PC-9 (cell line): ENCODE results near the gene VTN.

Experiments
- EZH2 ChIP-seq: fragments of 200-600 bp; sonication (generic); IDR thresholded peaks from 2 replicates; pipeline ENCODE4 v1.8.0; 2017; ENCODE audit warnings: antibody characterized with exemption, low read depth
- TF ChIP-seq, protein P1 (sequence below): fragments of 200-600 bp; sonication (generic); conservative IDR thresholded peaks from 2 replicates; pipeline ENCODE4 v1.6.1; 2017; ENCODE audit warnings: mixed run types, antibody characterized with exemption, mild to moderate bottlenecking, moderate library complexity

DNA sequence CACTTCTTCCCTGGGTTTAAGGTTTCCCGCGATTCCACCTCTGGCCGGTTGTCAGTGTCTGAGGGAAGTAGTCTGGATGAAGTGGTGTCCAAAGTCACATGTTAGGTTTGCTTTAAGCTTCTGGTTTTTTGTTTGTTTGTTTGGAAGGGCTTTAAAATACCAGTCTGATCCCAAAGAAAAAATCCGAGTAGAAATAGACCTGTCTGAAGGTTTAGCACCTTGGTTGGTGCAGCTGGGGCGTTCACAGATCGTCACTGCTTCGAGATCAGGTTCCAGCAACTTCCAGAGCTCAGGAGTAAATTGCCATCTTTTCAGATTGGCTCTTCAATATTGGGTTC is 50.5 kb downstream of the VTN start:
- TF ChIP-seq, protein P1, sequence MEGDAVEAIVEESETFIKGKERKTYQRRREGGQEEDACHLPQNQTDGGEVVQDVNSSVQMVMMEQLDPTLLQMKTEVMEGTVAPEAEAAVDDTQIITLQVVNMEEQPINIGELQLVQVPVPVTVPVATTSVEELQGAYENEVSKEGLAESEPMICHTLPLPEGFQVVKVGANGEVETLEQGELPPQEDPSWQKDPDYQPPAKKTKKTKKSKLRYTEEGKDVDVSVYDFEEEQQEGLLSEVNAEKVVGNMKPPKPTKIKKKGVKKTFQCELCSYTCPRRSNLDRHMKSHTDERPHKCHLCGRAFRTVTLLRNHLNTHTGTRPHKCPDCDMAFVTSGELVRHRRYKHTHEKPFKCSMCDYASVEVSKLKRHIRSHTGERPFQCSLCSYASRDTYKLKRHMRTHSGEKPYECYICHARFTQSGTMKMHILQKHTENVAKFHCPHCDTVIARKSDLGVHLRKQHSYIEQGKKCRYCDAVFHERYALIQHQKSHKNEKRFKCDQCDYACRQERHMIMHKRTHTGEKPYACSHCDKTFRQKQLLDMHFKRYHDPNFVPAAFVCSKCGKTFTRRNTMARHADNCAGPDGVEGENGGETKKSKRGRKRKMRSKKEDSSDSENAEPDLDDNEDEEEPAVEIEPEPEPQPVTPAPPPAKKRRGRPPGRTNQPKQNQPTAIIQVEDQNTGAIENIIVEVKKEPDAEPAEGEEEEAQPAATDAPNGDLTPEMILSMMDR = no peak
- TF ChIP-seq EZH2 = no peak
